SU-DHL-6 (cell line): Measurements from ENCODE around the gene UACA.

Experiments
- CTCF ChIP-seq: fragments of 200-600 bp; sonication (generic); IDR thresholded peaks from one replicate; pipeline ENCODE4 v1.5.1; 2017; ENCODE audit warnings: antibody characterized with exemption, mild to moderate bottlenecking, low read length, moderate library complexity; ENCODE audit not compliant: insufficient read depth, poor library complexity, severe bottlenecking
- EZH2phosphoT487 ChIP-seq: fragments of 200-600 bp; sonication (generic), shearing (Covaris generic); conservative IDR thresholded peaks from 2 replicates; pipeline ENCODE4 v1.6.1; 2018; ENCODE audit warnings: mild to moderate bottlenecking, antibody characterized with exemption, low read length, moderate library complexity, mixed read lengths

GRCh38 chr15:70608144-70608543, 155.2 kb downstream of the UACA start:
- TF ChIP-seq CTCF (no peak), EZH2phosphoT487 (no peak)
